GM12874 (cell line): Measurements from ENCODE around the gene ASB16.

Experiments used
- TF ChIP-seq, protein P1 (sequence below): IDR thresholded peaks from 2 replicates; pipeline ENCODE4 v1.5.1; 2011; ENCODE audit warnings: low read depth, mild to moderate bottlenecking, control low read depth, low read length, moderate library complexity; ENCODE audit not compliant: insufficient read depth

Gene ASB16

GRCh38 chr17:44187131-44187899 lies 16.8 kb downstream of the ASB16 start:
- TF ChIP-seq, protein P1, sequence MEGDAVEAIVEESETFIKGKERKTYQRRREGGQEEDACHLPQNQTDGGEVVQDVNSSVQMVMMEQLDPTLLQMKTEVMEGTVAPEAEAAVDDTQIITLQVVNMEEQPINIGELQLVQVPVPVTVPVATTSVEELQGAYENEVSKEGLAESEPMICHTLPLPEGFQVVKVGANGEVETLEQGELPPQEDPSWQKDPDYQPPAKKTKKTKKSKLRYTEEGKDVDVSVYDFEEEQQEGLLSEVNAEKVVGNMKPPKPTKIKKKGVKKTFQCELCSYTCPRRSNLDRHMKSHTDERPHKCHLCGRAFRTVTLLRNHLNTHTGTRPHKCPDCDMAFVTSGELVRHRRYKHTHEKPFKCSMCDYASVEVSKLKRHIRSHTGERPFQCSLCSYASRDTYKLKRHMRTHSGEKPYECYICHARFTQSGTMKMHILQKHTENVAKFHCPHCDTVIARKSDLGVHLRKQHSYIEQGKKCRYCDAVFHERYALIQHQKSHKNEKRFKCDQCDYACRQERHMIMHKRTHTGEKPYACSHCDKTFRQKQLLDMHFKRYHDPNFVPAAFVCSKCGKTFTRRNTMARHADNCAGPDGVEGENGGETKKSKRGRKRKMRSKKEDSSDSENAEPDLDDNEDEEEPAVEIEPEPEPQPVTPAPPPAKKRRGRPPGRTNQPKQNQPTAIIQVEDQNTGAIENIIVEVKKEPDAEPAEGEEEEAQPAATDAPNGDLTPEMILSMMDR, result no peak

- TF ChIP-seq, protein P1, result no peak
Measured at GRCh38 chr17:44188576-44189403, 18.3 kb downstream of the ASB16 start.

- TF ChIP-seq, protein P1, result no peak
Measured at GRCh38 chr17:44190481-44190880, 20.0 kb downstream of the ASB16 start.

- TF ChIP-seq, protein P1, result no peak
Measured at GRCh38 chr17:44191369-44191768, 20.9 kb downstream of the ASB16 start.

GRCh38 chr17:44191941-44192496 lies 21.5 kb downstream of the ASB16 start:
- TF ChIP-seq, protein P1, result no peak

DNA sequence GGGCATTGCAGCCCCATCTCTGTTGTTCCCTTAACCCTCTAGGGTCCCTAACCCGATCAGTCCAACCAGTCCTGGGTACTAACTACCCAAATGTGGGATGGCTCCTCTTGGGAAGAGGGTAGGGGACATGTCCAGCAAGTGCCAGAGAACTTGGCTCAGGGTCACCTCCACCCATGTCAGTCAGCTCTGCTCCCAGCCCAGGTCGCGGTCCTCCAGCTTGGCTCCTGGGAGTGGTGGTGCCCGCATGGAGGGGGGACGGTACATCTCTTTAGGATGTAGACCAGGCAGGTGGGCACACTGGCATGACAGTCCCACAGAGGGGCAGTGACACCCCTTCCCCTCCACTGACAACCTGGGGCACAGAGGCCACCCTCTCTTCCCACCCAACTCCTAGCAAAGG lies 22.2 kb downstream of the ASB16 start:
- TF ChIP-seq, protein P1, result no peak

DNA sequence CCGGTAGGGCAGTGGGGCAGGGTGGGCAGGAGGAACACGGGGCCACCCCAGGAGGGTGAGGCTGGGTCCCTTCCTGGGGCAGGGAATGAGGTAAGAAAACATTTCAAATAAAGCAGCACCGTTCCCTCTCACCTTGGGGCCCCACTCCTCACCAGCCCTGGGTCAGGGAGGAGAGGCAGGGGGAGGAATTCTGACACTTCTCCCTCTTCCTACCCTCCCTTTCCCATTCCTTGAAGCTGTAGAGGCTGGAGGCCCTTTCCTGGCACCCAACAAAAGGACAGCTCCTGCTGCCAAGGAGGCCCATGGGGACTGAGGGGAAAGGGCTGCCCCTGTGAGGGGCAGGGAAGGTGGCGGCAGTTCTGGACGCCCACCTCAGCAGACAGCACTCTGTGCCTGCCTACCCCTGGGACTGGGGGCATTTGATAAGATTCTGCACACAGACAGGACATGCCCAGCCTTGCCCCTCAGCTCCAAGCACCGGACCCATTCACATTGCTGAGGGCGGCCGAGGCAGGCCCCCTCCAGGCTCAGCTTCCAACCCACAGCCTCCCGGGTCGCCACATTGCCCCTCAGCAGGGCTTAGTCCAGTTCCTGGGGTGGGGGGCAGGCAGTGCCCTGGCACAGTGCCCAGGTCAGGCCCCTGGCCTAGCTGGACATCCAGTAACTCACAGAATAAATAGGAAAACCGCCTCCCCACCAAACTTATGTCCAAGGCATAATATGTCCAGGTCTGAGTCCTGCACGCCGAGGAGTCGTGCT lies 23.0 kb downstream of the ASB16 start:
- TF ChIP-seq, protein P1, result no peak
